HG02981 (cell line): ENCODE results near the gene USP34.
"Not testable (repeated sequence)": the region's sequence is repeated elsewhere in the genome, so short reads cannot be mapped to it uniquely, and the experiment has no call there.

Source experiments
- ATAC-seq: cut with Tn5 transposase; IDR thresholded peaks from one replicate; pipeline ENCODE4 v1.9.1; 2021; ENCODE audit warnings: mild to moderate bottlenecking, moderate library complexity; ENCODE audit not compliant: unreplicated experiment

Gene USP34

DNA sequence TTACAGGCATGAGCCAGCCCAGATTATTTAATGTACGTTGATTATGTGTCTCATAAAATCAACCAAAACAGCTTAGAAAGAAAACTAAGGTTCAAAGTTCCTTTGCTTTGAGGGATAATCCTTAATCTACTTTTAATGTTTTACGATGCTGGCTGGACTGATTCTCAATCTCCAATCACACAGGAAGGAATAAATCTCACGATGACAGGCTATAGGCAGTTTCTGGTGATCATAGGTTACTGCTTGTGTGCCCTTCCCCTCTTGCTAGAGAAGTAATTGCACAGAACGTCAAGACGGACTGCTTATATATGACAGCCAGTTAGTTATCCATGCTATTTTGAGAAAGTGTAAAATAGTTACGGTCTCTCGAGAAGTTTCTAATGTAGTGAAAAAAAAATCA, 265.8 kb downstream of the USP34 start:
- no peak for ATAC-seq

GRCh38 chr2:61196671-61197070, 274.2 kb downstream of the USP34 start:
- no peak for ATAC-seq

DNA sequence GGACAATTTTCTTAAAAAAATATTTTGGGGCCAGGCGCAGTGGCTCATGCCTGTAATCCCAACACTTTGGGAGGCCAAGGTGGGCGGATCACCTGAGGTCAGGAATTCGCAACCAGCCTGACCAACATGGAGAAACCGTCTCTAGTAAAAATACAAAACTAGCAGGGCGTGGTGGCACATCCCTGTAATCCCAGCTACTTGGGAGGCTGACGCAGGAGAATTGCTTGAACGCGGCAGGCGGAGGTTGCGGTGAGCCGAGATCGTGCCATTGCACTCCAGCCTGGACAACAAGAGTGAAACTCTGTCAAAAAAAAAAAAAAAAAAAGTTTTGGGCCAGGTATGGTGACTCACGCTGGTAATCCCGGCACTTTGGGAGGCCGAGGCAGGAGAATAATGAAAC, 276.2 kb downstream of the USP34 start:
- ATAC-seq: not testable (repeated sequence)

- ATAC-seq: no peak
These were observed 277.0 kb downstream of the USP34 start for GRCh38 chr2:61193670-61194561.

DNA sequence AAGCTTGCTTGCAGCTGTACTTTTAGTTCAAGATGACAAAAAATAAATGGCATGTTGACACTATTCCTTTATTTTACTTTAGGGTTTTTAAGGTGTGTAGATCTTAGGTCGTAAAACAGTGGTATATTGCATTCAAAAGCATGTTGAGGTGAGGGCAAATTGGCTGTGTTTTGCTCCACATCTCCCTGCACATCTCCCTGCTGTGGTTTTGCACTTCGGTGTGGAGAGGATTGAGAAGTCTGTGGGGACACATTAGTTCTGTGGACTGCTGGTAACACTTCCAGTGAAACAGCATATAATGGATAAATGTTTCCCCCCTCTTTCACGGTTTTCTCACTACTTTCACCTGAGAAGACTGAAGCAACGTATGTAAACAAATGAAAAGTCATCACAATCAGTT, 283.8 kb downstream of the USP34 start:
- ATAC-seq: no peak

DNA sequence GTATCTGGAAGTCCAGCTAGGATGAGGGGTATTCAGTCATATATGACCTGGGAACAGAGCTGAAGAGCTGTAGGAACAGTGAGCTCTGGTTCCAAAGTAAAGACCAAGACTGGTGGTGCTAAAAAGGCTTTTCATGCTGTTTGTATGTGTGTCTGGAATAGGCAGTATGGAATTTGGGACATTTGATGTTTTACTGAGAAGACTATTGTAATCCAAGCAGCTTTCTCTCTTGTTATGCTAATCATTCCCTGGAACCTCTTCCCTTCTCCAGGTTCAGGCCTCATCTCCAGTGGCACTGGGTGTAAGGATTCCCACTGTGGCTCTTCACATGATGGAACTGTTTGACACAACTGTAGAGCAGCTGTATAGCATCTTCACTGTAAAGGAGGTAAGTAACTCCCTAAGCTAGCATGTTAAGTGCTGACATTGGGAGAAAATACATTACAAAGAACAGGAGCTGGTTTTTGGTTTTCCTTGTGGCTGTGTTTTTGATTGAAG, 285.6 kb downstream of the USP34 start:
- no peak for ATAC-seq

DNA sequence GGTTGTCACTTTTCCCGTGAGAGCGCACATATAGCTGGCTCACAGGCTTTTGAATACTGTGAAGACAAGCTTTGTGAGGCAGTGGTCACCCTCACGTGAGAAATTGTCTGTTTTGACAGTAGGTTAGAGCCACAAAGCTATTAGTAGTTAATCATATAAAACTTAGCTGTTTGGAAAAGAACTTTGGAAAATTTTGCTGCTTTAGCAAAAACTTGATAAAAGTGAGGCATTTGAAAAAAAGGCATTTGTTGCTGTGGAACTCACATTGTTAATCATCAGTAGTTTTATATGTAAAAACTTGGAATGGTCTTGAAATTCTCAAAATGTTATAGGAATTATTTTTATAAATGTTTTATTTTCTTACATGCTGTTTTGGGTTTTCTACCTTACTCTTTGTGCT, 286.6 kb downstream of the USP34 start:
- no peak for ATAC-seq

DNA sequence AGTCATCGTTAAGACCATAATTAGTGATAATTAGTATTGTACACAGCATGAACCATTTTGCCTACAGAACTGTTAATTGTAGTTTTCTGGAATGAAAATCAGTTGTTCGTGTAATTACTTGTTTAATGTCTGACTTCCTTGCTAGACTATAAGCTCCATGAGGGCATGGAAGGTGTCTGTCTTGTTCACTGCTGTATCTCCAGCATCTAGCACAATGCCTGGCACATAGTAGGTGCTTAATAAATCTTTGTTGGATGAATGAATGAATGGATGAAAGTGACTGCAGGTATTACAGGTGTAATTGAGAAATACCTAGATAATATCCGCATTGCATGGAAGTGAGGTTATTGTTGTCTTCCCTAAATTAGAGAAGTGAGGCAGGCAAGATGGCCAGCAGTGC, 287.1 kb downstream of the USP34 start:
- no peak for ATAC-seq

DNA sequence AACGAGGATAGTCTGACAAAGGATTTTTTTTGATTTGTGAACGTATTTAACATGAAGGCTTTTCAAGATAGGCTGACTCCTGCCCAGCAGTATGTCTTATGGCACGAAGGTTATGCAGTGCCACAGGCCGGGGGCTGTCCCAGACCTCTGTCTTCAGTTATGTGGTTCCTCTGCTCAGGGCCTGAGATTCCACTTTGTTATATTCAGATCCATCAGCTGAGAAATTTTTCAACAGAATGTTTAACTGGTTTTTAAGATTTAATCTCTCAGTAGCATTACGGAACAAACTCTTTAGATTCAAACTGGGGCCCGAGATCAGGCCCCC, 288.9 kb downstream of the USP34 start:
- no peak for ATAC-seq

DNA sequence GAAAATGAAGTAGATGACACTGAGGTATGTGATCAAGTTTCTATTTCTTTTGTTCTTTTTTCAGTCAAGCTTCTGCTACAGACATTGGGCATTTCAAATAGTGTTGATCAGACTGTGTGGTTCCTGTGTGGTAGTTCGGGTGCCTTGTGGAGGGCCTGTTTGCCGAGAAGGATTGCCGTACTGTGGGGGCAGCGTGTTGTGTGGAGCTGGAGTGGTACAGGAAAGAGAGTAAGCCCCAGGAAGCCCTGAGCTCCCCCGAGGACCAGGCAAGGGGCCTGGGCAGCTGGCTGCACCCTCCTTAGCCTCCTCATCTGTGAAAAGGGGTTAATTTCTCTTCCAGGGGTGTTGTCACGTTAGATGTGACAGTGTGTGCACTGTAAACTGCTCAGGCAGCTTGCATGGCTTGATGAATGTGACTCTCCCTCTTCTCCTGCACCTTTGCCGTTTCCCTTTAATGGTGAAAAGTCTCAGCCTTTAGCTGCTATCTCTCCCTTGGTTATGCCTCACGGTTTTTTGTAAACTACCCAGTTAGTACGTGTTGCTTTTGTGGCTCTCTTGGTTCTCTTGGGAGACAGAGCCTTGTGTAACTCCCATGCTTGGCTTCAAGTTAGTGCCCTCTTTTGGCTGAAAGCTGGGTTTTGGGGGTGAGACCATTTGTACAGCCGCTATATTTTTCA, 289.4 kb downstream of the USP34 start:
- no peak for ATAC-seq

DNA sequence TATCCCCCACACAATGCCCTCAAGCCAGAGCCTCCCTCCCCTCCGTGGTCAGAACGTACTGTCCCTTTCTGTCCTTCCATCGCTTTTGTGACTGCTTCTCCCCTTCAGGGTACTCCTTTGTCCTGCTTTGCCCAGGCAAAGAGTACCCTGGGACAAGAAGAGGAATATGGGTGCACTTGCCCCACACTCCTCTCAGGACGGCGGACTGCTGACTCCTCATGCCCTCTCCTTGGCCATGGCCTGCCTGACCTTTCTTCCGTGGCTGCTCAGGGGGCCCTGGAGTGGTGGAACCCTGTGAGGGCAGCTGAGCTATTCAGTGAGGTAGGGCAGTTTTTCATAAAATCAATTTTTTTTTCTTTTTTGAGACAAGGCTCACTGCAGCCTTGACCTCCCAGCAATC, 290.2 kb downstream of the USP34 start:
- no peak for ATAC-seq

- no peak for ATAC-seq
These were observed 290.9 kb downstream of the USP34 start for GRCh38 chr2:61179701-61180639.

DNA sequence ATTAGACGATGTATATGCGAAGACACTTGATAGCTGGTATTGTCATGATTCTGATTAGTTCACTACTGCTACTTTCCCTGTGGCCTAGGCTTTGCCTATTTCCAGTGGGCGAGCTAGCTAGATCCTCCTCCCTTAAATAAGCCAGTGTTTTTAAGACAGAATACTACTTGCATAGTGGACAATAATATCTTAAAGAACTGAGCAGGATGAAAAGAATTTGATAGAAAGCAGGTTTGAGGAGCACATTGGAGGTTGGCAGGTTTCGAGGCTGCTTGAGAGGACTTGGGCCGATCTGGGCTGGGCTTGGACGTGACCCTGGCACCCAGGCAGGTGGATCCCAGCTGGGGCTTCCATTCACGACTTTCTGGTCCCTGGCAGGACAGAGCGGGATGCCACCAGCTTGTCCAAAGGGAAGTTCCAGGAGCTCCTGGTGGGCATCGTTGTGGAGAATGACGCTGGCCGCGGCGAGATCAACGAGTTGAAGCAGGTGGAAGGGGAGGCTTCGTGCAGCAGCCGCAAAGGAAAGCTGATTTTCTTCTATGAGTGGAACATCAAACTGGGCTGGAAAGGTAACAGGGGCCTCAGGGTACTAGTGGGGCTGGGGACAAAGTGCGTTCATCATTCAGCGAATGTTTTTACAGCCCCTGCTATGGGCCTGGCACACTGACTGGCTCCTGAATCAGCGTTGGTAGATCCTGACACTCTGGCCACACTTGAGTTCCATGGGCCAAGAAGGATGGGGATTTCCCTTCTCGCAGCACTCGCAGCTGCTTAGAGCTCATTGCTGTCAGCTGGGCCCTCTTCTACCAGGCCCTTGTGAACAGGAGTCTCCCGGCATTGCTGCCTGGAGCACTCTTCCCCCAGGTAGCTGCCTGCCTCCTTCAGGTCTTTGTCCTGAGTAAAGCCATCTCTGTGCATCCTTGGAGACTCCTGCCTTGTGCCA, 292.0 kb downstream of the USP34 start:
- ATAC-seq: no peak

DNA sequence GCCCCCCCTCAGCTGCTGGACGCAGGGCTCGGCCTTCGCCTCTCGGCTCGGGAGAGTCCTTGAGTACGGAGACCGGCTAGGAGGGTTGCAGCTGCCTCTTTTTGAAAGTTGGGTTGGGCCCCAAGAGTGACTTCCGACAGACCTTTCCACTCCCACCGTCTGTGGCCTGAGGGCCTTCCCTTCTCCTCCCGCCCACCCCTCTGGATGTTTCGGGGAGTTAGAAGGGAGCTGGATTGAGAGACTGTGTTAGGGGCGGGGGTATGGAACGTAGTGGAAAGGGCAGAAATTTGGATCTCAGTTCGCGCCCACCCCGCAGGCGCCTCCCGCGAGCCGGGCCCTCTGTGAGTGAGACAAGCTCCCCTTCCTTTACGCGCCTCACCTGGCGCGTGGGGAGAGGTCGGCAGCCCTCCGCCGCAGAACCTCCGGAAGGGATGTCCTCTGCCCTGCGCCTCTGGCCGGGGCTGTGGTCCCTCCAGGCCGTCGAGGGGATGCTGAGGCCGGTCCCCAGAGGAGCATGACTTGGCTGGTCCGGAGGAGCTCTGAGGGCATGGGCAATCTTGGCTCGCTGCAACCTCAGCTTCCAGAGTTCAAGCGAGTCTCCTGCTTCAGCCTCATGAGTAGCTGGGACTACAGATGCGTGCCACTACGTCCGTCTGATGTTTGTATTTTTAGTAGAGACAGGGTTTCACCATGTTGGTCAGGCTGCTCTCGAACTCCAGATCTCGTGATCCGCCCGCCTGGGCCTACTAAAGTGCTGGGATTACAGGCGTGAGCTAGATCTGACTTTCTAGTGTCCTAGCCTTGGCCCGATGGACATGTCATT, 292.9 kb downstream of the USP34 start:
- ATAC-seq: peak; percentile 26

DNA sequence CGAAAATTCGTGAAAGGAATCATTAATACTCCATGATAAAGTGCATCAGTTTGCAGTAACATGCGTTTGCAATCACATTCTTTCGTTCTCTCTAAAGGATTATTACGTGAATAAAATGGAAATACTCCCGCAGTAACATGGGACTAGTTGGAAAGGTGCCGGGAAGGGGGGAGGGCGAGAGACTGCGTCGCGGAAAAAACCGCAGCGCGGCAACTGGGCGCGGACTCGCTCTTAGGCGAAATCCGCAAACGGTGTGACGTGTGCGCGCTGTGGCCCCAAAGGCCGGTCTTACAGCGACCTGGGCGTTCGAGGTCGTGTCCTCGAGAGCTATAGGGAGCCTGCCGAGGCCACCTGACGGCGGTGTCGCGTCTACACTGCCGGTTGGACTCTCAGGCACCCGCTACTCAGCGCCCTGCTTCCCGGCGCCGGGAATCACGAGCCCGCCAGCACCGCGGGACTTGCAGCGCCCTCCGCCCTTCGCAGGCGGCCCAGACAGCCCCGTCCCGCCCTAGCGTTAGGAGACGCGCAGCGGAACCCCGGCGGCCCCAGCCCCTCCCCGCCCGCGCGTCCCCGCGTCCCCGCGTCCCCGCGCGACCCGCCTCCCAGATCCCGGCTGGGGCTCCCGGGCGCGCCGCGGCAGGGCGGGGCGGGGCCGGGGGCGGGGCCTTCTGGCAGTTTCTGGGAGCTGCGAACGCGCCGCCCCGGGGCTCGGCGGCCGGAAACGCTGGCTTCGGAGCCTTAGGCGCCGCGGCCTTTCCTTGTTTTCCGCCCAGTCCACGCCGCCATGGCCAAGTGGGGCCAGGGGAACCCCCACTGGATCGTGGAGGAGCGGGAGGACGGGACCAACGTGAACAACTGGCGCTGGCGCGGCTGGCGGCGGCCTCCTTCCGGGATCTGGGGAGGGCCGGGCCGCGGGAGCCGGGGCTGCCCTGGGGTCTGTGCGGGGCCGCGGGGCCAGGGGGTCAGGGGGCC, 293.8 kb downstream of the USP34 start:
- peak; percentile 76 for ATAC-seq

DNA sequence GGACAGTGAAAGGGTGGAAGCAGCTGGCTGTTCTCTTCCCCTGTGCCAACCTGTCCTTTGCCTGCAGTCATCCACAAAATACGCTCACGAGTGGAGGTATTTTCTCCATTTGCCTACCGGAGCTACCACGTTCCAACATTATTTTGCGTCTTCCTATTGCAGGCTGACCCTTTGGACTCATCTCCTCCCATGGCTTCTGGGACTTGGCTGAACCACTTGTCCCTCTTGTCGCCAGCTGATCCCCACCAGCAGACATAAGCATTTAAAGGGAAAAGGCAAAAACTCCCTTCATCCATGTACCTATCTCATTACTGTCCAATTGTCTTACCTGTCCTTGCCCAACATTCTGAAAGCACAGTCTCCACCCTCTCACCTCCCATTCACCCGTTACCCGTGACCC, 295.9 kb downstream of the USP34 start:
- no peak for ATAC-seq

GRCh38 chr2:61173116-61173515, 297.8 kb downstream of the USP34 start:
- no peak for ATAC-seq

DNA sequence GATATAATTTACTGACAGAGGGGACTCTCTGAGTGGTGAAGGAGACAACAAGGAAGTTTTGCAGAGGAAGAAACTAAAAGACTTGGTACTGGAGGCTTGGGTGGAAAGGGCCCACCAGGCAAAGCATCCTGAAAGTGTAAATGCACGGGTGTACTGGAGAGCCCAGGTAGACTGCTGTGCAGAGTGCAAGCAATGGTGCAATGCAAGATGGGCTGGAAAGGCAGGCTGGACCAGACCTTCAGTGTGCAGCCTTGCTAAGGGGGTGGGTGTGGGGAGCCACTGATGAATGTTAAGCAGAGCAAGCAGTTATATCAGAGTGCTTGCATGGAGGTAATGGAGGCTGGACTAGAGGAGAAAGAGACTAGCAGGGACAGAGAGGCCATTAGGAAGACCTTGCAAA, 298.2 kb downstream of the USP34 start:
- no peak for ATAC-seq
